RWPE1 (cell line): ENCODE measurements around the gene SWT1.

ENCODE experiments used
- CTCF ChIA-PET: fragments of 350-600 bp; sonication (Branson Sonifier 250); formaldehyde crosslinking; extraction: SDS; loops from one replicate; lab custom pipeline; 2021; lab: Yijun Ruan, JAX
- POLR2A ChIA-PET: fragments of 400-600 bp; formaldehyde crosslinking; extraction: SDS; loops from one replicate; lab custom pipeline; 2020; ENCODE audit warnings: antibody characterized with exemption; ENCODE audit not compliant: low non-redundant PET; lab: Yijun Ruan, JAX
- DNase-seq: peaks from one replicate; pipeline ENCODE4 v3.0.0; 2012; ENCODE audit warnings: low spot score
- H3K27ac ChIP-seq: fragments of 450-650 bp; 2 replicates; pipeline ENCODE4 v1.5.1; 2017
- TF ChIP-seq, protein P1 (sequence below): fragments of 450-650 bp; conservative IDR thresholded peaks from 2 replicates; pipeline ENCODE4 v1.5.1; 2017; ENCODE audit warnings: low read depth, mild to moderate bottlenecking

SWT1 gene

DNA sequence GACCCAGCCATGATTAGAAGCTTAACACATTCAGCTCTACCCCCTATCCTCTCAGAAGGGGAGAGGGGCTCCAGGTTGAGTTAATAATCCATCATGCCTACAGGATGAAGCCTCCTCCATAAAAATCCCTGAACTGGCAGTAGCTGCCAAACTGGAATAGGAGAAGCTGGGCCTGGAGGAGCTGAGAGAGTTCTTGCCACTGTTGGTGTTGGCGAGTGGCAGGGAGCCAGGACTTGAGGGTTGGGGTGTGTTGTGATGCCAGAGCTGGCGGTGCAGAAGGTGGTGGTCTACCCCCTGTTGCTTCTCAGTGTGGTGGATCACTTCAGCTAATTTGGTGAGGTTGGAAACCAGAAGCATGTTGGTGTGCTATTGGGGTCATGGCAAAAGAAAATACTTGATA is 123.6 kb downstream of the SWT1 start:
- no peak overlapping the region for H3K27ac ChIP-seq
- ChIA-PET POLR2A (no interaction called here), CTCF (no interaction called here)
- TF ChIP-seq, protein P1, sequence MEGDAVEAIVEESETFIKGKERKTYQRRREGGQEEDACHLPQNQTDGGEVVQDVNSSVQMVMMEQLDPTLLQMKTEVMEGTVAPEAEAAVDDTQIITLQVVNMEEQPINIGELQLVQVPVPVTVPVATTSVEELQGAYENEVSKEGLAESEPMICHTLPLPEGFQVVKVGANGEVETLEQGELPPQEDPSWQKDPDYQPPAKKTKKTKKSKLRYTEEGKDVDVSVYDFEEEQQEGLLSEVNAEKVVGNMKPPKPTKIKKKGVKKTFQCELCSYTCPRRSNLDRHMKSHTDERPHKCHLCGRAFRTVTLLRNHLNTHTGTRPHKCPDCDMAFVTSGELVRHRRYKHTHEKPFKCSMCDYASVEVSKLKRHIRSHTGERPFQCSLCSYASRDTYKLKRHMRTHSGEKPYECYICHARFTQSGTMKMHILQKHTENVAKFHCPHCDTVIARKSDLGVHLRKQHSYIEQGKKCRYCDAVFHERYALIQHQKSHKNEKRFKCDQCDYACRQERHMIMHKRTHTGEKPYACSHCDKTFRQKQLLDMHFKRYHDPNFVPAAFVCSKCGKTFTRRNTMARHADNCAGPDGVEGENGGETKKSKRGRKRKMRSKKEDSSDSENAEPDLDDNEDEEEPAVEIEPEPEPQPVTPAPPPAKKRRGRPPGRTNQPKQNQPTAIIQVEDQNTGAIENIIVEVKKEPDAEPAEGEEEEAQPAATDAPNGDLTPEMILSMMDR: no peak
- DNase-seq: no peak

DNA sequence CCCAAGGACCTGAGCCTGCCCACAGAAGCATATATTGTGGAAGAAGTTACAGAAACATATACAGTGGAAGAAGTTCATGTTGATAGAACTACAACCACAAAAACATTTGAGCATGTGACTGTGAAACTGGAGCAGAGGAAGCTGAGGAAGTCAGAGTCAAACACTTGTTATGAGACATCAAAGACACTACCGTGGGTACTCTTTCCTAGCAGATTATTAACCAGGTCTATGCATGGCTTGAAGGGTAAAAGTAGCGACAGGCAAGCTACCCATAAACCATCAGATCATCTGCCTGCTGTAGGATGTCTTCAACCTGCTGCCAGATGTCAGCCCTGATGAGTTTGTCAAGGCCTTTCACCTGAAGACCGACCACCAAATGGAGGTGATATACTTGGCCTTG is 124.3 kb downstream of the SWT1 start:
- no peak overlapping the region for H3K27ac ChIP-seq
- no peak for DNase-seq
- ChIA-PET POLR2A (no interaction called here), CTCF (interaction anchor here (1.2 kb wide), 1 partner anchor 8 kb away, joined by 3 read pairs; no protein-coding TSS in a partner anchor)
- TF ChIP-seq, protein P1: no peak

DNA sequence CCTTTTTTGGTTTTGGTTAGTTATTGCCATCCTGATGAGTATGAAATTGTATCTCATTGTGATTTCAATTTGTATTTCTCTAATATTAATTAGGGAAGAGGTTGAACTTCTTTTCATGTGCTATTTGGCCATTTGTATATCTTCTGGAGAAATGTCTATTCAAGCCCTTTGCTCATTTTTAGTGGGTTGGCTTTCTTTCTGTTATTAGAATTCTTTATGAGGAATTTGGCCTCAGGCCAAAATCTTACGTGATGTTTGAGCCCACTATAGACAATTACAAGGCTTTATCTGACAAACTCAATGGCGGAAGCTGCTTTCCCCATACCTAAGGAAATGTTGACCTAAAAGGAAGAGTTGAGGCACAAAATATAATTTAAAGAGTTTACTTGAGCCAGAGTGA is 127.1 kb downstream of the SWT1 start:
- ChIA-PET CTCF (interaction anchor here (0.5 kb wide), 1 partner anchor 200 kb away, joined by 3 read pairs; no protein-coding TSS in a partner anchor), POLR2A (no interaction called here)
- DNase-seq: no peak
- TF ChIP-seq, protein P1: no peak
- no peak overlapping the region for H3K27ac ChIP-seq

DNA sequence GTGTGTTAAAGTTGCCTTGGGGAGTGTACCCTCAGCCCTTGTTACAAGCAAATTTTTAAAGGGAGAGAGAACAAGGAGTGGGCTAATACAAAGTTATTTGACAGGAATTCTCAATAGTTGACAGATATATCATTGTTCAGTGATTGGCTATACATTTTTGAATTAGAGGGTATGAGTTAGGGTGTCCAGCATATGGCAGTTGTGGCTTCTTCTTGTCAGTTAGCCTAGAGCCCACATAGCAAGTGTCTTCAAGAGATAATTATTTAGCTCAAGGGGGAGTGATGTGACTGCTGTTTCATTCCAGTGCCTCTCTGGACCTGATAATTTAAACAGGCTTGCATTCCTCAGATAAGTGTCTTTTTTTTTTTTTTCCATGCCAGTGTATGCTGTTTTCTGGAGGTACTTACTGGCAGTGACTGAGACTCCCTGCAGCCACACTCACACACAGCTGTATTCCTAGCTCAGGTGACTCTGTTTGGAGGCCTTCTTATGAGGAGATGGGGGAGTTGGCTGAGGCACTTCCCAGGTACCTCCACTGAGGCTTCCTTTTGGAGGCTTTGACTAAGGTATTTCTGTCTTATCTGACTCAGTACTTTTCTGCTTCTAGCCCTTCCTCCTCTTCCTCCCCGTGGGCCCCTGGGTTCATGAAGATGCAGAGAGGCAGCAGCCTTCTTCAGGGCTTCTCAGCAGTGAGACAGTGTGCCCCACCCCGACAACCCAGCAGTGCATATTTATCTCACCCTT is 127.7 kb downstream of the SWT1 start:
- H3K27ac ChIP-seq: no peak overlapping the region
- CTCF ChIA-PET: interaction anchor here (0.5 kb wide), 1 partner anchor 200 kb away, joined by 3 read pairs; no protein-coding TSS in a partner anchor
- TF ChIP-seq, protein P1: no peak
- no peak for DNase-seq
- POLR2A ChIA-PET: interaction anchor here (0.7 kb wide), 1 partner anchor 397 kb away, joined by 4 read pairs; no protein-coding TSS in a partner anchor

DNA sequence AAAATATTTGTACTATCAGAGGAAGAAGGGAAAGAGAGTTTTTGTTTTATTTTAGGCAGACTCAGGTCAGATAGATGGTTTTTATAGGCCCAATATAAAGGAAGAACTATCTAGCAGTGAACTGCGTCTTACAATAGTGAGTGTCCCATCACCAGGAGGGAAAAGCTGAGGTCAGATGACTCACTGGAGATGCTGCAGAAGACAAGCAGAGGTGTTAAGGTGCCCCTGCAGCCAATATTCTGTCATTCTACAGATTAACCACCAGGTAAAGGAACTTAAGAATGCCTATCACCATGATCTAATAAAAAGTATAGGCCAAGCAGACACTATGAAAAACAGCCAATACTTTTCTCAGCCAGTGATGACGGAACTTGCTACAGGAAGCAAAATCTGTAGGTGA is 130.5 kb downstream of the SWT1 start:
- ChIA-PET POLR2A (no interaction called here), CTCF (interaction anchor here (0.6 kb wide), 1 partner anchor 96 kb away, joined by 4 read pairs; no protein-coding TSS in a partner anchor)
- DNase-seq: no peak
- no peak overlapping the region for H3K27ac ChIP-seq
- TF ChIP-seq, protein P1: no peak

DNA sequence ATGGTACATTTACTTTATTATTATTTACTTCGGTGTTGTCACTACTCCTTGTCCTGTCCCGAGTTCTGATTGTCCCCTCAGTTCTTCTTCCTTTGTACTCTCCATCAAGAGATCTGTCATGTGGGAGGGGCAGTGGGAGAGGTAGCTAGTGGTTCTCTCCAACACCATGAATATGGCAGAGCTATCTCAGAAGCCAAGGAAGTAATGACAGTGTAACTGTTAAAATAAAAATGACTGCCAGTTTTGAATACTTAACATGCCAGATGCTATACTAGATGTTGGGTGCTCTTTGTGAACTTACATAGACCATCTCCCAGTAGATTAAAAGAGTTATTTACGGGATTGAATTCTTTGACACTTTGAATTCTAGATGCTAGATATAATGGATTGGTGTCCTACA is 131.5 kb downstream of the SWT1 start:
- DNase-seq: no peak
- CTCF ChIA-PET: interaction anchor here (0.6 to 0.8 kb wide), 2 partner anchors 85 to 277 kb away, joined by 3 read pairs; no protein-coding TSS in a partner anchor
- no peak overlapping the region for H3K27ac ChIP-seq
- TF ChIP-seq, protein P1: no peak
- POLR2A ChIA-PET: no interaction called here
